Activated T-helper 1 cell treated with anti-CD3 and anti-CD28 coated beads, Interleukin-12 subunit alpha, Interleukin-12 subunit beta, Interleukin-2, Interleukin-4 antibody, amounts not matched to agents 30 ng/mL and 10 ng/mL and 1 ng/mL, durations not matched to agents 14 hours and 24 hours and 36 hours (primary cell): ENCODE results near the gene SLU7. TPM values are rescaled to one million over a fixed set of nuclear protein-coding genes. Genes with fewer than 3 reads are reported as not detected.
A peak's percentile ranks its signal among the peaks of the same experiment; 100 is the strongest.

Source experiments
- DNase-seq: peaks from one replicate; pipeline ENCODE4 v3.0.0; 2021; ENCODE audit warnings: low spot score
- H3K27ac Mint-ChIP-seq: one replicate; pipeline ENCODE4 v1.8.0; 2021; ENCODE audit warnings: mild to moderate bottlenecking, mixed read lengths
- H3K27me3 Mint-ChIP-seq: one replicate; pipeline ENCODE4 v1.8.0; 2022; ENCODE audit warnings: mild to moderate bottlenecking, moderate library complexity, mixed read lengths; ENCODE audit not compliant: insufficient read depth
- H3K36me3 Mint-ChIP-seq: one replicate; pipeline ENCODE4 v1.8.0; 2021; ENCODE audit warnings: low read depth, mixed read lengths
- H3K4me1 Mint-ChIP-seq: one replicate; pipeline ENCODE4 v1.8.0; 2021; ENCODE audit warnings: low read depth, mixed read lengths
- H3K4me3 Mint-ChIP-seq: one replicate; pipeline ENCODE4 v1.8.0; 2021; ENCODE audit warnings: mild to moderate bottlenecking, moderate library complexity, mixed read lengths
- H3K9me3 Mint-ChIP-seq: one replicate; pipeline ENCODE4 v1.8.0; 2021; ENCODE audit warnings: mixed read lengths
- intact Hi-C: fragments of 100-400 bp; cut with micrococcal nuclease; formaldehyde crosslinking; loops from one replicate; pipeline ENCODE4 v1.15.1; 2024
- total RNA-seq: library from RNA; stranded (reverse); gene quantifications from 2 replicates; pipeline ENCODE4 v1.2.3, GENCODE V29; 2022

Gene SLU7
- total RNA-seq, 1 donor from 2014 or later, result 37.4 TPM

GRCh38 chr5:160458806-160459800, 40.2 kb upstream of the SLU7 start:
- no peaks in the 10 kb centered on the region for H3K27me3 Mint-ChIP-seq
- no peaks in the 10 kb centered on the region for H3K9me3 Mint-ChIP-seq
- no peak overlapping the region for H3K4me3 Mint-ChIP-seq
- H3K36me3 Mint-ChIP-seq, result peaks cover 5% of the 10 kb centered on the region
- no peak for DNase-seq
- peak overlapping the region; percentile 15 for H3K27ac Mint-ChIP-seq
- peaks cover 51% of the 10 kb centered on the region for H3K4me1 Mint-ChIP-seq
- intact Hi-C loops, result no loop called here

- Mint-ChIP-seq H3K4me1 (peaks cover 54% of the 10 kb centered on the region), H3K27me3 (no peaks in the 10 kb centered on the region), H3K36me3 (peaks cover 3% of the 10 kb centered on the region), H3K27ac (no peak overlapping the region), H3K4me3 (no peak overlapping the region), H3K9me3 (no peaks in the 10 kb centered on the region)
- intact Hi-C loops, result no loop called here
- DNase-seq, result no peak
These were observed 38.4 kb upstream of the SLU7 start for GRCh38 chr5:160457252-160457651.

- Mint-ChIP-seq H3K4me3 (no peak overlapping the region), H3K27ac (no peak overlapping the region), H3K27me3 (no peaks in the 10 kb centered on the region), H3K36me3 (no peaks in the 10 kb centered on the region), H3K9me3 (no peaks in the 10 kb centered on the region), H3K4me1 (peaks cover 59% of the 10 kb centered on the region)
- intact Hi-C loops, result no loop called here
- DNase-seq, result no peak
These were observed 37.7 kb upstream of the SLU7 start for GRCh38 chr5:160456480-160457177.

GRCh38 chr5:160455600-160455999, 36.7 kb upstream of the SLU7 start:
- H3K27me3 Mint-ChIP-seq, result no peaks in the 10 kb centered on the region
- peaks cover 68% of the 10 kb centered on the region for H3K4me1 Mint-ChIP-seq
- H3K9me3 Mint-ChIP-seq, result no peaks in the 10 kb centered on the region
- intact Hi-C loops, result no loop called here
- H3K4me3 Mint-ChIP-seq, result no peak overlapping the region
- no peak for DNase-seq
- no peak overlapping the region for H3K27ac Mint-ChIP-seq
- H3K36me3 Mint-ChIP-seq, result no peaks in the 10 kb centered on the region

- no peak for DNase-seq
- Mint-ChIP-seq H3K9me3 (peaks cover 10% of the 10 kb centered on the region), H3K27ac (no peak overlapping the region), H3K4me1 (peaks cover 70% of the 10 kb centered on the region), H3K27me3 (no peaks in the 10 kb centered on the region), H3K36me3 (peaks cover 2% of the 10 kb centered on the region), H3K4me3 (no peak overlapping the region)
- intact Hi-C loops, result no loop called here
These were observed 34.9 kb upstream of the SLU7 start for GRCh38 chr5:160453751-160454150.

GRCh38 chr5:160452795-160453194, 33.9 kb upstream of the SLU7 start:
- Mint-ChIP-seq H3K36me3 (peaks cover 5% of the 10 kb centered on the region), H3K27ac (no peak overlapping the region), H3K4me1 (peaks cover 72% of the 10 kb centered on the region), H3K4me3 (no peak overlapping the region), H3K27me3 (no peaks in the 10 kb centered on the region), H3K9me3 (peaks cover 10% of the 10 kb centered on the region)
- no peak for DNase-seq
- intact Hi-C loops, result no loop called here

GRCh38 chr5:160452036-160452435, 33.2 kb upstream of the SLU7 start:
- peaks cover 75% of the 10 kb centered on the region for H3K4me1 Mint-ChIP-seq
- peaks cover 7% of the 10 kb centered on the region for H3K36me3 Mint-ChIP-seq
- peaks cover 10% of the 10 kb centered on the region for H3K9me3 Mint-ChIP-seq
- peak overlapping the region; percentile 46 for H3K27ac Mint-ChIP-seq
- intact Hi-C loops, result no loop called here
- H3K4me3 Mint-ChIP-seq, result no peak overlapping the region
- no peak for DNase-seq
- H3K27me3 Mint-ChIP-seq, result no peaks in the 10 kb centered on the region

- intact Hi-C loops, result no loop called here
- no peak overlapping the region for H3K4me3 Mint-ChIP-seq
- no peak overlapping the region for H3K27ac Mint-ChIP-seq
- no peak for DNase-seq
- no peaks in the 10 kb centered on the region for H3K27me3 Mint-ChIP-seq
- H3K4me1 Mint-ChIP-seq, result peaks cover 68% of the 10 kb centered on the region
- H3K36me3 Mint-ChIP-seq, result peaks cover 7% of the 10 kb centered on the region
- H3K9me3 Mint-ChIP-seq, result peaks cover 10% of the 10 kb centered on the region
These were observed 32.4 kb upstream of the SLU7 start for GRCh38 chr5:160451281-160451680.

GRCh38 chr5:160450164-160450932, 31.5 kb upstream of the SLU7 start:
- Mint-ChIP-seq H3K36me3 (peaks cover 7% of the 10 kb centered on the region), H3K9me3 (peaks cover 12% of the 10 kb centered on the region), H3K4me3 (no peak overlapping the region), H3K27me3 (no peaks in the 10 kb centered on the region), H3K27ac (peak overlapping the region; percentile 10), H3K4me1 (peaks cover 64% of the 10 kb centered on the region)
- DNase-seq, result no peak
- intact Hi-C loops, result loop anchor here (1.0 kb wide), 2 partner anchors 11 to 17 kb away; no protein-coding TSS in a partner anchor

GRCh38 chr5:160449458-160449857, 30.6 kb upstream of the SLU7 start:
- Mint-ChIP-seq H3K36me3 (peaks cover 7% of the 10 kb centered on the region), H3K27ac (no peak overlapping the region), H3K4me3 (no peak overlapping the region), H3K4me1 (peaks cover 71% of the 10 kb centered on the region), H3K9me3 (peaks cover 16% of the 10 kb centered on the region), H3K27me3 (no peaks in the 10 kb centered on the region)
- DNase-seq, result no peak
- intact Hi-C loops, result no loop called here

GRCh38 chr5:160448886-160449285, 30.0 kb upstream of the SLU7 start:
- Mint-ChIP-seq H3K27me3 (peaks cover 2% of the 10 kb centered on the region), H3K4me3 (no peak overlapping the region), H3K9me3 (peaks cover 18% of the 10 kb centered on the region), H3K27ac (no peak overlapping the region), H3K4me1 (peaks cover 72% of the 10 kb centered on the region), H3K36me3 (peaks cover 7% of the 10 kb centered on the region)
- intact Hi-C loops, result no loop called here
- no peak for DNase-seq

- Mint-ChIP-seq H3K4me3 (no peak overlapping the region), H3K4me1 (peaks cover 74% of the 10 kb centered on the region), H3K27me3 (peaks cover 2% of the 10 kb centered on the region), H3K36me3 (peaks cover 7% of the 10 kb centered on the region), H3K27ac (no peak overlapping the region), H3K9me3 (peaks cover 19% of the 10 kb centered on the region)
- no peak for DNase-seq
- intact Hi-C loops, result no loop called here
These were observed 26.9 kb upstream of the SLU7 start for GRCh38 chr5:160445751-160446150.
